ENCODE measurements around the gene MARCHF4. TPM values are rescaled to one million over a fixed set of nuclear protein-coding genes. Genes with fewer than 3 reads are reported as not detected.

MARCHF4 gene
- total and polyA plus RNA-seq, 9 of the 15 experiments (the other 6 are each of a cell fraction or from before 2014, with no cell fraction given), result 0.05 TPM; not detected in 8

- TF ChIP-seq UBTF (IDR thresholded peaks at IDR 0.05; ENCODE audit: borderline replicate concordance in 1 of 2, low read depth in 2 of 2, low read length in 2 of 2) (no peak), AFF1 (IDR thresholded peaks at IDR 0.05; ENCODE audit: low read depth in 1 of 2, partially characterized antibody in 2 of 2) (peak in 1 of 2 experiments; percentile 99), U2AF2 (optimal IDR thresholded peaks at IDR 0.05; ENCODE audit: low read depth, low read length) (no peak), ESRRA (IDR thresholded peaks at IDR 0.05; ENCODE audit: borderline replicate concordance, low read depth) (no peak), ZEB2 (IDR thresholded peaks at IDR 0.05) (0 out of 2 replicates have a peak, but pooled peaks have one; percentile 23), MTA2 (IDR thresholded peaks at IDR 0.05; ENCODE audit: low read depth) (no peak), XRCC4 (IDR thresholded peaks at IDR 0.05; ENCODE audit: extremely low read depth, insufficient read depth, insufficient read length) (no peak), ESRRB (CRISPR knock-in tag; IDR thresholded peaks at IDR 0.05; ENCODE audit: borderline replicate concordance) (no peak), NUFIP1 (IDR thresholded peaks at IDR 0.05; ENCODE audit: partially characterized antibody) (no peak), KDM5B (IDR thresholded peaks at IDR 0.05; ENCODE audit: insufficient replicate concordance, low read depth, low read length) (no peak), PHF20 (IDR thresholded peaks at IDR 0.05; ENCODE audit: partially characterized antibody) (no peak), ZNF23 (CRISPR knock-in tag; IDR thresholded peaks at IDR 0.05) (no peak), SREBF2 (CRISPR knock-in tag; IDR thresholded peaks at IDR 0.05) (no peak), SIX5 (IDR thresholded peaks at IDR 0.05; ENCODE audit: borderline replicate concordance in 1 of 2, insufficient read depth in 1 of 2, low read depth in 1 of 2, low read length in 2 of 2) (peak; percentile 94 to 95), TRIM24 (IDR thresholded peaks at IDR 0.05) (no peak), ZNF24 (IDR thresholded peaks at IDR 0.05) (no peak), MAFK (IDR thresholded peaks at IDR 0.05; ENCODE audit: low read length) (no peak), RAD21 (CRISPR knock-in tag; conservative IDR thresholded peaks at IDR 0.05 in 1 of 2, IDR thresholded peaks at IDR 0.05 in 1 of 2) (no peak), MYNN (IDR thresholded peaks at IDR 0.05) (0 out of 2 replicates have a peak, but pooled peaks have one; percentile 48), MYNN (CRISPR knock-in tag; IDR thresholded peaks at IDR 0.05) (no peak), PCBP1 (IDR thresholded peaks at IDR 0.05; ENCODE audit: low read depth, low read length, poor library complexity, severe bottlenecking) (no peak), ZC3H11A (IDR thresholded peaks at IDR 0.05; ENCODE audit: low read depth, low read length) (no peak)
Observed at GRCh38 chr2:216412022-216412999, 40.0 kb upstream of the MARCHF4 start, which contains the start of gene SMARCAL1 (continued).

Data from K562 (cell line).